Heart right ventricle (tissue), 16 donors: Measurements from ENCODE around the gene DAGLB. TPM values are rescaled to one million over a fixed set of nuclear protein-coding genes. Genes with fewer than 3 reads are reported as not detected.

ENCODE experiments used
- ATAC-seq, 8 donors: fragments of 200-7000 bp; cut with Tn5 transposase; one replicate each; pipeline ENCODE4 v1.9.1; 2020; ENCODE audit warnings: mild to moderate bottlenecking in 8 of 8, moderate library complexity in 8 of 8, moderate number of reproducible peaks in 1 of 8
- DNase-seq, 2 donors: peaks; one replicate each; pipeline ENCODE4 v3.0.0-alpha.2; 2020
- H3K27ac ChIP-seq, 10 donors: fragments of 200-600 bp; sonication (generic) in 2 of 10; one replicate each; pipeline versions ENCODE4 v1.5.0 to v1.8.0; 2020 to 2022; ENCODE audit warnings: mild to moderate bottlenecking in 3 of 10
- H3K27me3 ChIP-seq, 7 donors: fragments of 200-600 bp; one replicate each; pipeline ENCODE4 v1.8.0; 2021 to 2022; ENCODE audit warnings: mild to moderate bottlenecking in 2 of 7
- H3K36me3 ChIP-seq, 9 donors: fragments of 200-600 bp; sonication (generic) in 1 of 9; one replicate each; pipeline versions ENCODE4 v1.5.0 to v1.8.0; 2020 to 2022; ENCODE audit warnings: mild to moderate bottlenecking in 2 of 9
- H3K4me1 ChIP-seq, 9 donors: fragments of 200-600 bp; sonication (generic) in 1 of 9; one replicate each; pipeline versions ENCODE4 v1.5.0 to v1.8.0; 2020 to 2022; ENCODE audit warnings: mild to moderate bottlenecking in 4 of 9
- H3K4me3 ChIP-seq, 10 donors: fragments of 200-600 bp; sonication (generic) in 2 of 10; one replicate each; pipeline versions ENCODE4 v1.5.0 to v1.8.0; 2020 to 2022; ENCODE audit warnings: mild to moderate bottlenecking in 7 of 10, moderate library complexity in 2 of 10
- H3K9me3 ChIP-seq, 11 donors: fragments of 200-600 bp in 10 of 11; sonication (generic) in 2 of 11; one replicate each; pipeline versions ENCODE4 v1.5.0 to v1.8.0; 2013 to 2022; ENCODE audit warnings: mild to moderate bottlenecking in 2 of 11, control low read depth in 1 of 11, moderate library complexity in 1 of 11
- WGBS, 2 donors: extraction: QIAGEN DNeasy Blood & Tissue Kit; methylation state at CpG; one replicate each; pipeline ENCODE4 v1.1.7; 2013; ENCODE audit warnings: inconsistent platforms in 1 of 2; 5-methylcytosine and 5-hydroxymethylcytosine counted together
- intact Hi-C, 10 donors: fragments of 100-400 bp; cut with DNase I; formaldehyde crosslinking; loops; one replicate each; pipeline versions ENCODE4 v1.11.1 to v1.14.2; 2022
- polyA plus RNA-seq, 2 donors: library from polyadenylated mRNA; stranded (reverse); fragments of 200-250 nt; gene quantifications; one replicate each; pipeline ENCODE4 v1.2.3, GENCODE V29; 2013
- total RNA-seq, 10 donors: library from RNA; stranded (reverse); fragmentation: NEBNext Ultra II Directional in 3 of 10; extraction: Animal tissue kit (Norgen Biotek cat#: 25700) in 3 of 10; gene quantifications; one replicate each; pipeline versions ENCODE4 v1.2.1 to v1.2.4, GENCODE V29; 2021 to 2023
- TF ChIP-seq, protein P1 (sequence below), 9 donors: fragments of 200-600 bp; sonication (generic) in 2 of 9; IDR thresholded peaks; one replicate each; pipeline versions ENCODE4 v1.5.0 to v1.8.0; 2021 to 2022; ENCODE audit warnings: antibody characterized with exemption in 9 of 9, mild to moderate bottlenecking in 5 of 9, moderate library complexity in 1 of 9
- donor health status: Arrhythmogenic right ventricular cardiomyopathy.
- donor health status: ischemic (EF 13 %, LVEDD 7.1; RV severe dilation, severe dysfunction).
- donor health status: healthy with polysubstance abuse.
- donor health status: DM: no; HTN: yes; CAD: no.
- donor health status: DM: no; HTN: no; CAD: no.
- donor health status: ischemic (EF 25% LVEDD 6.9; RV normal size, moderate dysfunction).
- donor health status: ischemic (EF 25% LVEDD 5.7; RV mildly dilated, moderate dysfunction).
- donor health status: healthy.
- donor health status: DM: yes; HTN: yes; CAD: no.
- donor health status: Ischemic cardiomyopathy.
- donor health status: ischemic (EF 35%, LVEDD 5.7; RV mildly dilated, moderate dysfunction).
- donor health status: nonischemic (EF 11% LVEDD 7.7; RV severe dilation, severe dysfunction).
- donor health status: DM: yes; HTN: yes; CAD: no.
- donor health status: PGD.
- donor health status: ischemic (EF 29% LVEDD 5.4; RV normal size, mild dysfunction).
- donor health status: nonischemic (EF 23%, LVEDD 6.1; RV moderate dilation, normal function).

DAGLB gene
- total and polyA plus RNA-seq, 12 donors = 4.8 to 12.9 (median 6.3) TPM

DNA sequence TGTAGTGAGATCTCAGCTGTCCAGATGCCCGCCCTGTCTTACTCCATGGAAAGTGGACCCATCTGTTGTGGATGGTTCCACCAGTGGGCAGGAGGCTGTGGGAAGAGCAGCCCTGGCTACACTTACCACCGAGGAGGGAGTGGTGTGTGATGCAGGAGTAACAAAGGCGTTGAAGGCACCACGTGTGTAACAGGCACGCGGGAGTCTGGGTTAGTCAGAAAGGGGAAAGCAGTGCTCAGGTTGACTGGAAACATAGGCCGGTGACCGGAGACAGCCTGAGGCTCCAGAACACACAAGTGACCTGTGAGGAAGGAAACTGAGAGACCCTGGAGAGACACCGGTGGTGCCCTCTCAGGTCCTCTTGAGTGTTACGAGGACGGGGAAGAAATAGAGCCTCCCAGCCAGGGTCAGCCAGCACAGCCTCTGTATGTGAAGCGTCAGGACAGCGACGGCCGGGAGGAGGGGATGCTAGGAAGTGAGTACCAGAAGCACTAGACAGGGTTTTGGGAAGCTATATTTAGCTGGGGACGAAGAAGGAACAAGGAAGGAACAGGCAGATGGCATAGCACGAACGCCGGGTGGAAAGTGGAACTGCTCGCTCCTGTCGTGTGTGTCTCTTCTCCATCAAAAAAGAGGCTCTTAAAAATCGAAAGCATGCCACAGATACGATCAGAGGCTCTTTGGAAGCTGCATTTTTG is 51.7 kb downstream of the DAGLB start:
- H3K27me3 ChIP-seq = no peaks in the 10 kb centered on the region
- intact Hi-C loops = loop anchor here in 1 of 10 donors (2.0 kb wide), 1 partner anchor 13 kb away; no protein-coding TSS in a partner anchor
- H3K36me3 ChIP-seq = peaks cover 0 to 86% (median 4%) of the 10 kb centered on the region in 9 donors
- H3K4me3 ChIP-seq = peak overlapping the region in 3 of 10 donors; percentile 5 to 12 (median 10)
- DNase-seq = peak in 1 of 2 donors; percentile 31
- H3K9me3 ChIP-seq = no peaks in the 10 kb centered on the region
- peaks cover 26 to 100% (median 82%) of the 10 kb centered on the region in 9 donors for H3K4me1 ChIP-seq
- ATAC-seq = peak; percentile 10 to 58 (median 40)
- 30 to 34% methylated on average over 23 of the region's 23 CpGs for WGBS, 2 donors
- TF ChIP-seq, protein P1, sequence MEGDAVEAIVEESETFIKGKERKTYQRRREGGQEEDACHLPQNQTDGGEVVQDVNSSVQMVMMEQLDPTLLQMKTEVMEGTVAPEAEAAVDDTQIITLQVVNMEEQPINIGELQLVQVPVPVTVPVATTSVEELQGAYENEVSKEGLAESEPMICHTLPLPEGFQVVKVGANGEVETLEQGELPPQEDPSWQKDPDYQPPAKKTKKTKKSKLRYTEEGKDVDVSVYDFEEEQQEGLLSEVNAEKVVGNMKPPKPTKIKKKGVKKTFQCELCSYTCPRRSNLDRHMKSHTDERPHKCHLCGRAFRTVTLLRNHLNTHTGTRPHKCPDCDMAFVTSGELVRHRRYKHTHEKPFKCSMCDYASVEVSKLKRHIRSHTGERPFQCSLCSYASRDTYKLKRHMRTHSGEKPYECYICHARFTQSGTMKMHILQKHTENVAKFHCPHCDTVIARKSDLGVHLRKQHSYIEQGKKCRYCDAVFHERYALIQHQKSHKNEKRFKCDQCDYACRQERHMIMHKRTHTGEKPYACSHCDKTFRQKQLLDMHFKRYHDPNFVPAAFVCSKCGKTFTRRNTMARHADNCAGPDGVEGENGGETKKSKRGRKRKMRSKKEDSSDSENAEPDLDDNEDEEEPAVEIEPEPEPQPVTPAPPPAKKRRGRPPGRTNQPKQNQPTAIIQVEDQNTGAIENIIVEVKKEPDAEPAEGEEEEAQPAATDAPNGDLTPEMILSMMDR (IDR thresholded peaks at IDR 0.05) = no peak
- H3K27ac ChIP-seq = peak overlapping the region; percentile 23 to 93 (median 57)

DNA sequence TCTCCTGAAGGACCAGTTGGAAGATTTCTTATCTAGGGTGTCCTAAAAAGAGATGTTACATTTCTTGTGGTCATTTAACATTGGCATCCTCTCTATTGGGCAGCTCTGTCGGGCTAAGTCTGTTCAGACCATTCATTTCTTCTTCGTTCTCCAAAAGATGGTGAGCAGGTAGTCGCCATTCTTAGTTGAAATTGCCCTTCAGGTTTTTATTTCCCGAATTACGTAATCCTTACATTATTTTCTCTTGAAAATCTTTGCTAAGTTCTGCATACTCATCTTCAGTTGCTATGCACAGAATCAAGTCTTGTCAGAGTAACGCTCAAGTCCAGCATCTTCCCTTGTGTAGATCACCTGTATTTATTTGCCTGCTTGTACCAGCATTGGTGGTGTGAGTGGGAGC is 53.6 kb downstream of the DAGLB start:
- Histone ChIP-seq H3K27ac (peak overlapping the region; percentile 69 to 93 (median 78)), H3K4me1 (peaks cover 12 to 93% (median 75%) of the 10 kb centered on the region in 9 donors), H3K36me3 (peaks cover 0 to 87% (median 0%) of the 10 kb centered on the region in 9 donors), H3K27me3 (no peaks in the 10 kb centered on the region), H3K4me3 (no peak overlapping the region), H3K9me3 (no peaks in the 10 kb centered on the region)
- ATAC-seq = no peak
- DNase-seq = no peak
- 90 to 91% methylated on average over 6 of the region's 6 CpGs for WGBS, 2 donors
- TF ChIP-seq, protein P1 (IDR thresholded peaks at IDR 0.05) = no peak
- intact Hi-C loops = no loop called here

DNA sequence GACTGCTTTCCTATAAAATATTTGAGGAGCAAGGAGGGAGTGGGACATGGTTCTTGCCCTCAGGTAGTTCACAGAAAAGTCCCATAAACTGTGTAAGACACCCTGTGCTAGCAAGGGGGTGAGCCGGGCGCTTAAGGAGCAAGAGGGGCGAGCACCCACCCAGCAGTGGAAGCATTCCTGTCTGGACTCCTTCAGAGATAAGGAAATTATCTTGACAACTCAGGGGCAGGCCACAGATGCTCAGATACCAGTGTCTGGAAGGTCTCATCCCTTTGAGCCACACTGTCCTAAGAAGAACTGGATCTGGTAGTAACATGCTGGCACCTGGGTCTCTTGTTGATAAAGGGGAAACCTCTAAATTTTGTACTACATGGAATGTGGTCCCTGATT is 54.1 kb downstream of the DAGLB start:
- H3K27ac ChIP-seq = peak overlapping the region; percentile 69 to 93 (median 78)
- WGBS, 2 donors = 55 to 64% methylated on average over 3 of the region's 3 CpGs
- TF ChIP-seq, protein P1 (IDR thresholded peaks at IDR 0.05) = no peak
- H3K27me3 ChIP-seq = no peaks in the 10 kb centered on the region
- H3K4me1 ChIP-seq = peaks cover 14 to 91% (median 71%) of the 10 kb centered on the region in 9 donors
- ATAC-seq (peak in 4 of 8 donors; percentile 3 to 6 (median 4)), DNase-seq (no peak)
- H3K9me3 ChIP-seq = no peaks in the 10 kb centered on the region
- no peak overlapping the region for H3K4me3 ChIP-seq
- intact Hi-C loops = loop anchor here in 1 of 10 donors (2.0 kb wide), 1 partner anchor 17 kb away; no protein-coding TSS in a partner anchor
- H3K36me3 ChIP-seq = peaks cover 0 to 89% (median 2%) of the 10 kb centered on the region in 9 donors

DNA sequence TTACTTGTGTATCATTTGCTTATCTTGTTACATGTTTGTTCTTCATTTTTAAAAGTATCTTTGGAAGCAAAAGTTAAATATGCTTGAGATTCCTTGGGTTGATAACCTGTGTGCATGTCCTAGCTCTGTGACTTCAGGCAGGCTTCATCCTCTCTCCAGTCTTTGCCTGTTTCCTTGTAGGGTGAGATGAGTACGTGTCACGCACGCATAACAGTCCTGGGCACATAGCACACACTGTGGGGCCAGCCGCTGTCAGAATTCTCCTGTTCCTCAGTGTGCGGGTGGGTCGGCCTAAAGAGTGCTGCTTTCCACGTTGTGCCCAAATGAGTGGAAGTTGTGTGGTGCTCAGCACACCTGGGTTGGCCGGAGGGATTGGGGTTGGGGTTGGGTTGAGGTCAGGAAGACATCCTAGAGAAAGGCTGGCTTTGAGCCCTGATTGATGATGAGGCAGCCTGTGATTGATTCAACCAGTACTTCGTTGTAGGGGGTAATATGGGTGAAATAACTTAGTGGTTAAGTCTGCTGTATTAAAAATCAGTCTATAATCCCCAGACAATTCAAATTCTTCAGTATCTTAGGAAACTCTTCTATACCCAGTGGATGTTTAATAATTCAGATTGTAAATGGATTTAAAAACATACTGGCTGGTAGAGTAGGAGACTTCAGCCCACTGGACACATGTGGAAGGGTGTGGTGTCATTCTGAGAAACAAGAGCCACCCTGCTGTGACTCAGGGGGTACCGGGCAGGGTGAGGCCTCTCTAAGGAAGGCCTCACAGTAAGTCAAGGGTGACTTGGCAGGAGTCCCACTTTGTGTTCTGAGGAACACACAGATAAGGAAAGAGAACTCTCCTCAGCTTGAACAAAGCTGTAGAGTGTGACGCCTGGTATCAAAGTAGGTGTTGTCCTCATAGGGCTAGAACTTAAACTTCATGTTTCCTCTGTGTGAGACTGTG is 54.8 kb downstream of the DAGLB start:
- Histone ChIP-seq H3K4me3 (no peak overlapping the region), H3K27me3 (no peaks in the 10 kb centered on the region), H3K36me3 (peaks cover 0 to 89% (median 5%) of the 10 kb centered on the region in 9 donors), H3K9me3 (no peaks in the 10 kb centered on the region), H3K27ac (peak overlapping the region; percentile 69 to 93 (median 78)), H3K4me1 (peaks cover 14 to 90% (median 64%) of the 10 kb centered on the region in 9 donors)
- TF ChIP-seq, protein P1 (IDR thresholded peaks at IDR 0.05) = no peak
- intact Hi-C loops = loop anchor here in 1 of 10 donors (2.0 kb wide), 1 partner anchor 16 kb away; no protein-coding TSS in a partner anchor
- WGBS, 2 donors = 59 to 60% methylated on average over 11 of the region's 11 CpGs
- ATAC-seq (peak; percentile 67 to 92 (median 86)), DNase-seq (peak; percentile 52 to 82)
